ENCODE data around the gene PEX5. TPM values are rescaled to one million over a fixed set of nuclear protein-coding genes. Genes with fewer than 3 reads are reported as not detected.

Gene PEX5
- 22.0 to 33.0 TPM (median 30.7 TPM) in 5 replicates for total RNA-seq (2022; extraction: Qiagen RNA extraction; ENCODE audit: low read depth)

GRCh38 chr12:7189398-7190267, at the start of gene PEX5:
Gene PEX5 (plus strand): TSS chr12:7189686. CDS start chr12:7190378, 692 bp downstream.

Other genes starting within 250 kb of the PEX5 start
- not detected in 5 replicates for gene RNU7-1, start 245.9 kb upstream of the PEX5 start, total RNA-seq (2022; extraction: Qiagen RNA extraction; ENCODE audit: low read depth)
- gene C12orf57, start 245.7 kb upstream of the PEX5 start, total RNA-seq (2022; extraction: Qiagen RNA extraction; ENCODE audit: low read depth) = 240 to 311 TPM (median 303 TPM) in 5 replicates
- gene PTPN6, start 238.3 kb upstream of the PEX5 start, total RNA-seq (2022; extraction: Qiagen RNA extraction; ENCODE audit: low read depth) = 6.2 to 12.8 TPM (median 11.9 TPM) in 5 replicates
- 278 to 353 TPM (median 328 TPM) in 5 replicates for gene PHB2, start 219.0 kb upstream of the PEX5 start, total RNA-seq (2022; extraction: Qiagen RNA extraction; ENCODE audit: low read depth)
- 55.9 to 81.9 TPM (median 61.3 TPM) in 5 replicates for gene EMG1, start 218.8 kb upstream of the PEX5 start, total RNA-seq (2022; extraction: Qiagen RNA extraction; ENCODE audit: low read depth)
- gene LPCAT3, start 171.2 kb upstream of the PEX5 start, total RNA-seq (2022; extraction: Qiagen RNA extraction; ENCODE audit: low read depth) = 26.6 to 31.1 TPM (median 27.6 TPM) in 5 replicates
- gene C1S, start 129.0 kb upstream of the PEX5 start, total RNA-seq (2022; extraction: Qiagen RNA extraction; ENCODE audit: low read depth) = 38.6 to 58.9 TPM (median 42.6 TPM) in 5 replicates
- gene C1R, start 97.2 kb upstream of the PEX5 start, total RNA-seq (2022; extraction: Qiagen RNA extraction; ENCODE audit: low read depth) = 26.6 to 41.9 TPM (median 28.4 TPM) in 5 replicates
- 7.9 to 15.6 TPM (median 10.6 TPM) in 5 replicates for gene C1RL, start 80.5 kb upstream of the PEX5 start, total RNA-seq (2022; extraction: Qiagen RNA extraction; ENCODE audit: low read depth)
- not detected in 5 replicates for gene RBP5, start 60.8 kb upstream of the PEX5 start, total RNA-seq (2022; extraction: Qiagen RNA extraction; ENCODE audit: low read depth)
- gene CLSTN3, start 59.3 kb upstream of the PEX5 start, total RNA-seq (2022; extraction: Qiagen RNA extraction; ENCODE audit: low read depth) = 11.0 to 19.0 TPM (median 16.0 TPM) in 5 replicates
- gene ACSM4, start 114.4 kb downstream of the PEX5 start, total RNA-seq (2022; extraction: Qiagen RNA extraction; ENCODE audit: low read depth) = not detected in 5 replicates

Data from A549 treated with ZK216348 at 1 μM for 4 hours (cell line).